Left lung (tissue), 10 donors: Measurements from ENCODE around the gene TARDBP. TPM values are rescaled to one million over a fixed set of nuclear protein-coding genes. Genes with fewer than 3 reads are reported as not detected.
"Not testable (repeated sequence)": the region's sequence is repeated elsewhere in the genome, so short reads cannot be mapped to it uniquely, and the experiment has no call there.

Source experiments
- ATAC-seq: fragments of 200-7000 bp; cut with Tn5 transposase; one replicate; pipeline ENCODE4 v1.9.1; 2020; ENCODE audit warnings: moderate library complexity
- DNase-seq, 4 donors: peaks; one replicate each; pipeline ENCODE4 v3.0.0-alpha.2; 2013 to 2020
- H3K27ac ChIP-seq, 2 donors: fragments of 200-600 bp; sonication (generic) in 1 of 2; one replicate each; pipeline versions ENCODE4 v1.5.0 to v1.8.0; 2020 to 2021
- H3K27me3 ChIP-seq, 2 donors: fragments of 200-600 bp; sonication (generic) in 1 of 2; one replicate each; pipeline versions ENCODE4 v1.5.0 to v1.8.0; 2020 to 2021
- H3K36me3 ChIP-seq, 2 donors: fragments of 200-600 bp; sonication (generic) in 1 of 2; one replicate each; pipeline versions ENCODE4 v1.5.0 to v1.8.0; 2020 to 2021
- H3K4me1 ChIP-seq, 2 donors: fragments of 200-600 bp; one replicate each; pipeline ENCODE4 v1.8.0; 2021
- H3K4me3 ChIP-seq, 2 donors: fragments of 200-600 bp; sonication (generic) in 1 of 2; one replicate each; pipeline versions ENCODE4 v1.5.0 to v1.8.0; 2020 to 2021; ENCODE audit warnings: mild to moderate bottlenecking in 1 of 2
- H3K9me3 ChIP-seq, 2 donors: fragments of 200-600 bp; sonication (generic) in 1 of 2; one replicate each; pipeline versions ENCODE4 v1.5.0 to v1.8.0; 2020 to 2021
- CTCF ChIP-seq, 2 donors: fragments of 200-600 bp; sonication (generic) in 1 of 2; IDR thresholded peaks; one replicate each; pipeline versions ENCODE4 v1.5.0 to v1.8.0; 2021; ENCODE audit warnings: antibody characterized with exemption in 2 of 2
- intact Hi-C, 2 donors: fragments of 100-400 bp; cut with DNase I; formaldehyde crosslinking; loops; one replicate each; pipeline versions ENCODE4 v1.11.2 to v1.14.2; 2022
- polyA plus RNA-seq, 6 donors: library from polyadenylated mRNA; unstranded; fragments of 120-200 nt; gene quantifications; one replicate each; pipeline ENCODE4 v1.2.1, GENCODE V29; 2013; ENCODE audit not compliant: insufficient read length in 6 of 6
- total RNA-seq, 2 donors: library from RNA; stranded (reverse); fragmentation: NEBNext Ultra II Directional; extraction: Animal tissue kit (Norgen Biotek cat#: 25700); gene quantifications; one replicate each; pipeline ENCODE4 v1.2.1, GENCODE V29; 2021
- donor health status: DM: no; HTN: yes; CAD: no.
- donor health status: DM: no; HTN: no; CAD: no.

Gene TARDBP
- total and polyA plus RNA-seq, 8 donors, result 119 to 344 (median 292) TPM

- Histone ChIP-seq H3K27me3 (no peaks in the 10 kb centered on the region), H3K4me1 (no peaks in the 10 kb centered on the region), H3K27ac (no peak overlapping the region), H3K36me3 (peaks cover 0 to 40% of the 10 kb centered on the region in 2 donors), H3K4me3 (no peak overlapping the region), H3K9me3 (no peaks in the 10 kb centered on the region)
- DNase-seq (no peak), ATAC-seq (no peak)
- no peak for TF ChIP-seq CTCF (IDR thresholded peaks at IDR 0.05)
- intact Hi-C loops, result loop anchor here in 1 of 2 donors (10.0 kb wide), 1 partner anchor 613 kb away; no protein-coding TSS in a partner anchor
These were observed 19.3 kb downstream of the TARDBP start for GRCh38 chr1:11031624-11032262.

GRCh38 chr1:11037019-11037739 is 24.7 kb downstream of the TARDBP start:
- H3K27ac ChIP-seq, H3K4me3 ChIP-seq, H3K36me3 ChIP-seq, ATAC-seq, DNase-seq, H3K4me1 ChIP-seq, H3K9me3 ChIP-seq: not testable (repeated sequence)
- H3K27me3 ChIP-seq, result peaks cover 0 to 11% of the 10 kb centered on the region in 2 donors
- intact Hi-C loops, result loop anchor here in 1 of 2 donors (10.0 kb wide), 1 partner anchor 608 kb away; no protein-coding TSS in a partner anchor

GRCh38 chr1:11037740-11038182 is 25.3 kb downstream of the TARDBP start:
- intact Hi-C loops, result loop anchor here in 1 of 2 donors (10.0 kb wide), 1 partner anchor 607 kb away; no protein-coding TSS in a partner anchor
- H3K4me1 ChIP-seq, result peaks cover 0 to 4% of the 10 kb centered on the region in 2 donors
- no peaks in the 10 kb centered on the region for H3K36me3 ChIP-seq
- no peaks in the 10 kb centered on the region for H3K9me3 ChIP-seq
- no peak overlapping the region for H3K27ac ChIP-seq
- DNase-seq (peak; percentile 84 to 92 (median 88)), ATAC-seq (peak; percentile 99)
- peak; percentile 93 to 94 for TF ChIP-seq CTCF (IDR thresholded peaks at IDR 0.05)
- H3K27me3 ChIP-seq, result peaks cover 0 to 11% of the 10 kb centered on the region in 2 donors
- H3K4me3 ChIP-seq, result no peak overlapping the region

- ATAC-seq, result no peak
- Histone ChIP-seq H3K27ac (no peak overlapping the region), H3K27me3 (peaks cover 0 to 11% of the 10 kb centered on the region in 2 donors), H3K9me3 (no peaks in the 10 kb centered on the region), H3K36me3 (no peaks in the 10 kb centered on the region), H3K4me3 (no peak overlapping the region), H3K4me1 (peaks cover 0 to 4% of the 10 kb centered on the region in 2 donors)
- no peak for DNase-seq
- intact Hi-C loops, result loop anchor here in 1 of 2 donors (10.0 kb wide), 1 partner anchor 605 kb away; no protein-coding TSS in a partner anchor
- no peak for TF ChIP-seq CTCF (IDR thresholded peaks at IDR 0.05)
These were observed 27.1 kb downstream of the TARDBP start for GRCh38 chr1:11039351-11040104.

GRCh38 chr1:11040105-11040429 is 27.6 kb downstream of the TARDBP start:
- H3K27me3 ChIP-seq, result peaks cover 0 to 11% of the 10 kb centered on the region in 2 donors
- H3K4me3 ChIP-seq, H3K36me3 ChIP-seq, H3K4me1 ChIP-seq, DNase-seq, H3K9me3 ChIP-seq, ATAC-seq, H3K27ac ChIP-seq, intact Hi-C loops: not testable (repeated sequence)
